Measurements from ENCODE around the gene NUDT12. TPM values are rescaled to one million over a fixed set of nuclear protein-coding genes. Genes with fewer than 3 reads are reported as not detected.

The NUDT12 gene
- total RNA-seq, 1 donor from 2014 or later, result 13.4 TPM

- Mint-ChIP-seq H3K4me1 (ENCODE audit: unreplicated experiment) (no peaks in the 10 kb centered on the region), H3K4me3 (no peak overlapping the region), H3K27ac (no peak overlapping the region), H3K9me3 (peaks cover 4% of the 10 kb centered on the region), H3K36me3 (no peaks in the 10 kb centered on the region), H3K27me3 (no peaks in the 10 kb centered on the region)
- no peak for TF ChIP-seq CTCF (conservative IDR thresholded peaks at IDR 0.05)
- DNase-seq (ENCODE audit: extremely low spot score, unreplicated experiment), result no peak
Measured at GRCh38 chr5:103600086-103600485, 37.5 kb upstream of the NUDT12 start.

DNA sequence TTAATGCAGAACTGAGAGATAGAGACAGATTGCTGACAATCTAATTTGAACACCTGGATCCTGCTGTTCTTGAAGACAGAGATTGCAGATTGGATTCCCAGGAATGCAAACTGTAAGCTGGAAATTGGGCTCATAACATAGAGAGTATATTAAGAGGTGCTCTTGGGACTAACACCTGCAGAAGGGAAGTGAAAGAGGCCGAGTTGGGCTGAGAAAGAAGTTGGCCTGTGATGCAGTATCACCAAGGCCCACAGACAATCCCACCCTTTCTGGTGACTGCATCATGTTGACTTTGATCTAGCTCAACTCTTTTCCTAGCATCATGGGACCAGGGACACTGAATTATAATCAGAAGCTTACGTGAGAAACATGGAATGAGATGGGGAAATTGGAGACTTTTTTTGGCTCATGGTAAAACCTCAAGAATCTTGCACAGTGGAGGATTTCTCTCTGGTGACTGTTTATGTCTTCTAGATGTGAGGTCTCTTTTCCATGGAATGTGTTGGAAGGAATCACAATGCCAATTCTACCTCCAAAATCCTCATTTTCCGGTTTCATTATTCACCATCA lies 36.5 kb upstream of the NUDT12 start:
- no peaks in the 10 kb centered on the region for H3K4me1 Mint-ChIP-seq (ENCODE audit: unreplicated experiment)

DNA sequence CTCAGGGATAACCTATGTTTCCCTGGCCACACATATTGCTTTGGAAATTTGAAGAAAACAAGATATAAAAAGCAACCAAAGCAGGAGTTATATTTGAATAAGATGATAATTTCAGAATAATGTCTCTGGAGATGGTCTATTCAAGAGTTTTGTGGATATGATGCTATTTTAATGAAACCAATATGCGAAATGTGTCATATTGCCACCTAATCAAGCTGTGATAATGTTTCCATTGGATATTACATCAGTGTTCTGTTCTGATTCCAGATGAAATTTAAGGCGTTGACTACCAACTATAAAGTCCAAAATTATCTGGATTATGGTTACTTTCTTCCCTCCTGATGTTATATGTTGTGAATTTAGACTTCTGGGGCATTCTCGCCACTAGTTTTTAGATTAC lies 27.6 kb upstream of the NUDT12 start:
- TF ChIP-seq CTCF (conservative IDR thresholded peaks at IDR 0.05), result no peak
- Mint-ChIP-seq H3K4me3 (no peak overlapping the region), H3K9me3 (peaks cover 5% of the 10 kb centered on the region)

More for the DNA sequence above, 36.5 kb upstream of the NUDT12 start:
- H3K9me3 Mint-ChIP-seq, result peaks cover 4% of the 10 kb centered on the region
- no peak overlapping the region for H3K4me3 Mint-ChIP-seq
- H3K36me3 Mint-ChIP-seq, result no peaks in the 10 kb centered on the region
- TF ChIP-seq CTCF (conservative IDR thresholded peaks at IDR 0.05), result no peak
- H3K27me3 Mint-ChIP-seq, result no peaks in the 10 kb centered on the region
- no peak overlapping the region for H3K27ac Mint-ChIP-seq
- no peak for DNase-seq (ENCODE audit: extremely low spot score, unreplicated experiment)

GRCh38 chr5:103589776-103590175 lies 27.2 kb upstream of the NUDT12 start:
- H3K9me3 Mint-ChIP-seq, result peaks cover 5% of the 10 kb centered on the region
- no peaks in the 10 kb centered on the region for H3K4me1 Mint-ChIP-seq (ENCODE audit: unreplicated experiment)

More for the DNA sequence above, 27.6 kb upstream of the NUDT12 start:
- H3K36me3 Mint-ChIP-seq, result no peaks in the 10 kb centered on the region
- no peak for DNase-seq (ENCODE audit: extremely low spot score, unreplicated experiment)
- no peak overlapping the region for H3K27ac Mint-ChIP-seq
- no peaks in the 10 kb centered on the region for H3K27me3 Mint-ChIP-seq
- H3K4me1 Mint-ChIP-seq (ENCODE audit: unreplicated experiment), result no peaks in the 10 kb centered on the region

GRCh38 chr5:103589357-103589756 lies 26.8 kb upstream of the NUDT12 start:
- Mint-ChIP-seq H3K4me1 (ENCODE audit: unreplicated experiment) (no peaks in the 10 kb centered on the region), H3K27me3 (no peaks in the 10 kb centered on the region), H3K36me3 (no peaks in the 10 kb centered on the region), H3K4me3 (no peak overlapping the region), H3K27ac (no peak overlapping the region), H3K9me3 (peaks cover 5% of the 10 kb centered on the region)
- TF ChIP-seq CTCF (conservative IDR thresholded peaks at IDR 0.05), result no peak
- DNase-seq (ENCODE audit: extremely low spot score, unreplicated experiment), result no peak

More at GRCh38 chr5:103589776-103590175, 27.2 kb upstream of the NUDT12 start:
- H3K36me3 Mint-ChIP-seq, result no peaks in the 10 kb centered on the region
- DNase-seq (ENCODE audit: extremely low spot score, unreplicated experiment), result no peak
- H3K27ac Mint-ChIP-seq, result no peak overlapping the region
- H3K4me3 Mint-ChIP-seq, result no peak overlapping the region
- no peak for TF ChIP-seq CTCF (conservative IDR thresholded peaks at IDR 0.05)
- no peaks in the 10 kb centered on the region for H3K27me3 Mint-ChIP-seq
